ENCODE data around the gene PER3. TPM values are rescaled to one million over a fixed set of nuclear protein-coding genes. Genes with fewer than 3 reads are reported as not detected.

The PER3 gene
- total RNA-seq, 2 donors from 2014 or later = 3.9 to 6.3 TPM

DNA sequence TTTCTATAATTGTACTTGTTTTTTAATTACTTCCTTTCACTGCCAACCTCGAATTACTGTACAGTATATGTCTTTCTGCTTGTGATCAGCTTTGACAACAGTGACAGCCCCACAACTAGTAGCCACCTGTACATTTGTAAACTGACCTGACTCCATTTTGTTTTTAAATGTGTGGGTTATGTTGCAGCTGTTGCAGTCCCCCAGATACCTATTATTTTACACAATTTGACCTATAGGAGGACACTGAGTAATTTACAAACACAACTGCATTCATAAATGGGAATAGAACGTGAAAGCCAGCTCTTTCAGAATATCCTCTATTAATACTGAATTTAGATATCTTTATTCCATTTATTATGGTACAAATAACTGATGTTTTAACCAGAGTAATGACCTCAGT is 15.5 kb upstream of the PER3 start:
- WGBS, 2 experiments (ENCODE audit: insufficient coverage in 1 of 2, insufficient read length in 1 of 2) = 92 to 100% methylated on average over 1 to 2 of the region's 2 CpGs
- TF ChIP-seq CTCF (conservative IDR thresholded peaks at IDR 0.05) = no peak
- Histone ChIP-seq H3K36me3 (ENCODE audit: control insufficient read depth, insufficient read depth, low read length) (peaks cover 9% of the 10 kb centered on the region), H3K9ac (ENCODE audit: extremely low read depth, low read length, poor library complexity, severe bottlenecking) (no peak overlapping the region), H3K4me3 (ENCODE audit: low read length) (no peak overlapping the region), H3K4me1 (ENCODE audit: control insufficient read depth, insufficient read depth, low read length) (peaks cover 4% of the 10 kb centered on the region), H3K27ac (ENCODE audit: low read depth, low read length) (no peak overlapping the region), H3K27me3 (ENCODE audit: control insufficient read depth, insufficient read depth, low read length, poor library complexity, severe bottlenecking) (no peaks in the 10 kb centered on the region), H3K9me3 (ENCODE audit: control insufficient read depth, low read length) (no peaks in the 10 kb centered on the region)
- Mint-ChIP-seq H3K4me3 (no peak overlapping the region), H3K36me3 (ENCODE audit: low read depth) (peaks cover 18% of the 10 kb centered on the region), H3K27me3 (ENCODE audit: insufficient read depth) (no peaks in the 10 kb centered on the region), H3K9me3 (no peaks in the 10 kb centered on the region), H3K27ac (no peak overlapping the region), H3K4me1 (peaks cover 10% of the 10 kb centered on the region)
- DNase-seq = no peak

DNA sequence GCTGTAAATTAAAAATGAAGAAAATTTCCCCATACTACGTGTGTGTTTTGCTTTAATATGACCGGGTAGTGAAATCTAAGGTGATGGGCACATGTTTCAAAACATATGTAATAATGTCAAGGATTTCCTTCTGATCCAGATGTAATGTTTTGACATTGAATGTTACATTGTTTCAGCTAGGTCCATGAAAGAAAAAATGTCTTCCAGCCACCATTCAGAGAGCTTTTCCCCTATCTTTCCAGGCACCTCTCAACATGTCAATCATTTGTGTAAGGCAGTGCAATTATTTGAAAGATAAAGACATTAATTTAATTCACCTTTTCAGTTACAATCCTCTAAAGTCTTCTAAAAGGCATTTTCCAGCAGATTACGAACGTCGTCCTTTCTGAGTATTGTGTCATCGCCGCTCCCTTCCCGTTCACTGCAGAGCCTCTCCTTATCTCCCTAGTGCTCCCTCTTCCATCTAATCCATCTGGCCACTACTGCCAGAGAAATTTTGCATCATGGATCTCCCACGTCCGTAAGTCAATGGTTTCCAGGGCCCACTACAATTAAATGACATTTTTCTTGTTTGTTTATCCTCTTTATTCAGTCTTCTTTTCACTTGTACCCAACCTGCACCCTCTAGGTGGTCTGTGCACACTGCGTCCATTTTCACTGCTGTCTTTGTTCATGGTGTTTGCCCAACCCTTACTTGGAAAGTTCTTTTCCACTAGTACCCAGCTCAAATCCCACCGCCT is 14.2 kb upstream of the PER3 start:
- Histone ChIP-seq H3K27me3 (ENCODE audit: control insufficient read depth, insufficient read depth, low read length, poor library complexity, severe bottlenecking) (no peaks in the 10 kb centered on the region), H3K9me3 (ENCODE audit: control insufficient read depth, low read length) (no peaks in the 10 kb centered on the region), H3K4me3 (ENCODE audit: low read length) (peak overlapping the region; percentile 97), H3K36me3 (ENCODE audit: control insufficient read depth, insufficient read depth, low read length) (peaks cover 21% of the 10 kb centered on the region), H3K4me1 (ENCODE audit: control insufficient read depth, insufficient read depth, low read length) (peaks cover 4% of the 10 kb centered on the region), H3K27ac (ENCODE audit: low read depth, low read length) (no peak overlapping the region), H3K9ac (ENCODE audit: extremely low read depth, low read length, poor library complexity, severe bottlenecking) (no peak overlapping the region)
- Mint-ChIP-seq H3K27ac (no peak overlapping the region), H3K9me3 (no peaks in the 10 kb centered on the region), H3K36me3 (ENCODE audit: low read depth) (peaks cover 31% of the 10 kb centered on the region), H3K4me3 (no peak overlapping the region), H3K27me3 (ENCODE audit: insufficient read depth) (no peaks in the 10 kb centered on the region), H3K4me1 (peaks cover 10% of the 10 kb centered on the region)
- no peak for DNase-seq
- 93 to 96% methylated on average over 11 to 12 of the region's 12 CpGs for WGBS, 2 experiments (ENCODE audit: insufficient coverage in 1 of 2, insufficient read length in 1 of 2)
- no peak for TF ChIP-seq CTCF (conservative IDR thresholded peaks at IDR 0.05)

- no peak for TF ChIP-seq CTCF (conservative IDR thresholded peaks at IDR 0.05)
- Histone ChIP-seq H3K4me1 (ENCODE audit: control insufficient read depth, insufficient read depth, low read length) (peaks cover 4% of the 10 kb centered on the region), H3K4me3 (ENCODE audit: low read length) (peak overlapping the region; percentile 97), H3K27ac (ENCODE audit: low read depth, low read length) (no peak overlapping the region), H3K27me3 (ENCODE audit: control insufficient read depth, insufficient read depth, low read length, poor library complexity, severe bottlenecking) (no peaks in the 10 kb centered on the region), H3K9ac (ENCODE audit: extremely low read depth, low read length, poor library complexity, severe bottlenecking) (peak overlapping the region; percentile 47), H3K36me3 (ENCODE audit: control insufficient read depth, insufficient read depth, low read length) (peaks cover 23% of the 10 kb centered on the region), H3K9me3 (ENCODE audit: control insufficient read depth, low read length) (no peaks in the 10 kb centered on the region)
- 55 to 78% methylated on average over 4 to 6 of the region's 6 CpGs for WGBS, 2 experiments (ENCODE audit: insufficient coverage in 1 of 2, insufficient read length in 1 of 2)
- Mint-ChIP-seq H3K4me1 (peaks cover 10% of the 10 kb centered on the region), H3K27ac (peak overlapping the region; percentile 92), H3K9me3 (no peaks in the 10 kb centered on the region), H3K27me3 (ENCODE audit: insufficient read depth) (no peaks in the 10 kb centered on the region), H3K4me3 (peak overlapping the region; percentile 80), H3K36me3 (ENCODE audit: low read depth) (peaks cover 31% of the 10 kb centered on the region)
- DNase-seq = no peak
Observed at GRCh38 chr1:7770669-7770996, 13.5 kb upstream of the PER3 start.

Measured in endodermal cell (in vitro differentiated cells).